H1 (cell line): ENCODE results near the gene NGEF. TPM values are rescaled to one million over a fixed set of nuclear protein-coding genes. Genes with fewer than 3 reads are reported as not detected.

Experiments used
- CTCF ChIA-PET: fragments of 300-600 bp; sonication (Branson Sonifier 250); formaldehyde crosslinking; loops from one replicate; lab custom pipeline; 2021; ENCODE audit not compliant: partially characterized antibody; lab: Charles Lee
- POLR2A ChIA-PET: fragments of 300-600 bp; sonication (Branson Sonifier 250); formaldehyde crosslinking; loops from one replicate; lab custom pipeline; 2021; ENCODE audit warnings: inconsistent platforms; ENCODE audit not compliant: partially characterized antibody; lab: Charles Lee
- DNase-seq, 2 experiments: peaks; one replicate each; pipeline versions ENCODE4 v3.0.0 to v3.0.0-alpha.2; 2010 to 2022; ENCODE audit warnings: low spot score in 2 of 2, low read depth in 1 of 2, mixed read lengths in 1 of 2
- FAIRE-seq: peaks from 2 replicates; lab custom pipeline; 2011; peaks lifted over from hg19 to GRCh38; lab: Jason Lieb, UNC
- H2AFZ ChIP-seq: 2 replicates; pipeline ENCODE4 v1.8.1; 2012; ENCODE audit warnings: low read length, inconsistent platforms
- H2AK5ac ChIP-seq: 2 replicates; pipeline ENCODE4 v1.6.1; 2013; ENCODE audit warnings: low read depth, low read length
- H2BK120ac ChIP-seq: replicated peaks from 2 replicates; pipeline ENCODE3; 2013; ENCODE audit warnings: low read depth, low read length, inconsistent platforms
- H2BK12ac ChIP-seq: 2 replicates; pipeline ENCODE4 v1.6.1; 2013; ENCODE audit warnings: low read depth, low read length
- H2BK15ac ChIP-seq: 2 replicates; pipeline ENCODE4 v1.6.1; 2013; ENCODE audit warnings: low read length
- H2BK20ac ChIP-seq: 2 replicates; pipeline ENCODE4 v1.6.1; 2013; ENCODE audit warnings: low read length
- H2BK5ac ChIP-seq: 2 replicates; pipeline ENCODE4 v1.6.1; 2013; ENCODE audit warnings: low read depth, low read length
- H3K14ac ChIP-seq: 2 replicates; pipeline ENCODE4 v1.6.1; 2013; ENCODE audit warnings: inconsistent platforms; ENCODE audit not compliant: insufficient read length
- H3K18ac ChIP-seq: 2 replicates; pipeline ENCODE4 v1.6.1; 2013; ENCODE audit warnings: low read length; ENCODE audit errors: extremely low read depth
- H3K23ac ChIP-seq: 2 replicates; pipeline ENCODE4 v1.6.1; 2013; ENCODE audit warnings: inconsistent platforms; ENCODE audit not compliant: insufficient read length
- H3K23me2 ChIP-seq: 2 replicates; pipeline ENCODE4 v1.6.1; 2013; ENCODE audit warnings: low read depth, low read length
- H3K27ac ChIP-seq: 2 replicates; pipeline ENCODE4 v1.6.1; 2011; ENCODE audit warnings: low read depth, low read length, inconsistent platforms
- H3K27me3 ChIP-seq, 4 experiments: replicated peaks in 1 of 4; 1 replicate in 1 of 4; 2 replicates in 3 of 4; pipeline versions ENCODE4 v1.6.1 to v1.8.1; 2011 to 2013; ENCODE audit warnings: low read length in 3 of 4, mild to moderate bottlenecking in 3 of 4, inconsistent platforms in 2 of 4, mixed read lengths in 2 of 4, moderate library complexity in 1 of 4; ENCODE audit not compliant: control insufficient read depth in 3 of 4, insufficient read depth in 3 of 4; ENCODE audit errors: extremely low read depth in 1 of 4
- H3K36me3 ChIP-seq, 4 experiments: 2 replicates each; pipeline versions ENCODE4 v1.6.1 to v1.8.1; 2011 to 2013; ENCODE audit warnings: mild to moderate bottlenecking in 4 of 4, low read length in 3 of 4, moderate library complexity in 2 of 4, control low read depth in 1 of 4, inconsistent platforms in 1 of 4; ENCODE audit not compliant: insufficient read depth in 4 of 4, control insufficient read depth in 2 of 4
- H3K4ac ChIP-seq: replicated peaks from 2 replicates; pipeline ENCODE3; 2013; ENCODE audit warnings: low read length, low read depth, mixed read lengths, inconsistent platforms; ENCODE audit not compliant: insufficient read length
- H3K4me1 ChIP-seq, 4 experiments: replicated peaks in 1 of 4; 1 replicate in 1 of 4; 2 replicates in 3 of 4; pipeline versions ENCODE4 v1.6.1 to v1.8.1; 2011 to 2013; ENCODE audit warnings: low read length in 3 of 4, inconsistent platforms in 2 of 4, mixed read lengths in 1 of 4; ENCODE audit not compliant: insufficient read depth in 4 of 4, control insufficient read depth in 3 of 4
- H3K4me2 ChIP-seq, 2 experiments: 2 replicates each; pipeline versions ENCODE4 v1.6.1 to v1.8.1; 2011 to 2013; ENCODE audit warnings: low read depth in 2 of 2, low read length in 2 of 2, control low read depth in 1 of 2, inconsistent platforms in 1 of 2, mild to moderate bottlenecking in 1 of 2; ENCODE audit not compliant: insufficient read depth in 1 of 2
- H3K4me3 ChIP-seq, 4 experiments: fragments of 200-600, 300-600 bp in 1 of 4; sonication (generic), shearing (Covaris generic), sonication (Bioruptor Twin) in 1 of 4; 2 replicates each; pipeline versions ENCODE4 v1.5.1 to v1.8.1; 2011 to 2016; ENCODE audit warnings: low read length in 4 of 4, low read depth in 3 of 4, control low read depth in 2 of 4, inconsistent platforms in 2 of 4, mild to moderate bottlenecking in 2 of 4, mixed read lengths in 1 of 4, moderate library complexity in 1 of 4; ENCODE audit not compliant: insufficient read depth in 2 of 4; ENCODE audit errors: extremely low read depth in 1 of 4
- H3K56ac ChIP-seq: replicated peaks from 2 replicates; pipeline ENCODE3; 2013; ENCODE audit warnings: low read depth, mild to moderate bottlenecking, mixed read lengths, low read length, inconsistent platforms; ENCODE audit not compliant: insufficient read length
- H3K79me1 ChIP-seq: 2 replicates; pipeline ENCODE4 v1.6.1; 2013; ENCODE audit warnings: low read depth, low read length, control low read depth
- H3K79me2 ChIP-seq, 2 experiments: 2 replicates each; pipeline versions ENCODE4 v1.6.1 to v1.8.1; 2012 to 2013; ENCODE audit warnings: low read length in 2 of 2, mild to moderate bottlenecking in 2 of 2, inconsistent platforms in 1 of 2; ENCODE audit not compliant: insufficient read depth in 2 of 2, control insufficient read depth in 1 of 2
- H3K9ac ChIP-seq, 4 experiments: replicated peaks in 1 of 4; 1 replicate in 1 of 4; 2 replicates in 3 of 4; pipeline versions ENCODE4 v1.6.1 to v1.8.1; 2011 to 2013; ENCODE audit warnings: low read depth in 3 of 4, low read length in 3 of 4, control low read depth in 2 of 4, mild to moderate bottlenecking in 2 of 4, moderate library complexity in 2 of 4, inconsistent platforms in 1 of 4; ENCODE audit errors: extremely low read depth in 1 of 4
- H3K9me3 ChIP-seq, 2 experiments: 2 replicates each; pipeline versions ENCODE4 v1.6.1 to v1.8.1; 2012 to 2013; ENCODE audit warnings: mild to moderate bottlenecking in 2 of 2, moderate library complexity in 2 of 2, control low read depth in 1 of 2, inconsistent platforms in 1 of 2, low read depth in 1 of 2, low read length in 1 of 2, mixed read lengths in 1 of 2; ENCODE audit not compliant: insufficient read depth in 2 of 2
- H4K20me1 ChIP-seq, 2 experiments: replicated peaks in 1 of 2; 2 replicates each; pipeline versions ENCODE3 to v1.8.1; 2011 to 2013; ENCODE audit warnings: inconsistent platforms in 2 of 2, low read length in 2 of 2, mild to moderate bottlenecking in 1 of 2; ENCODE audit not compliant: insufficient read depth in 2 of 2, control insufficient read depth in 1 of 2
- H4K5ac ChIP-seq: 2 replicates; pipeline ENCODE4 v1.6.1; 2013; ENCODE audit warnings: low read length, low read depth, mixed read lengths, inconsistent platforms; ENCODE audit not compliant: insufficient read length
- H4K8ac ChIP-seq: 2 replicates; pipeline ENCODE4 v1.8.0; 2013; ENCODE audit warnings: mild to moderate bottlenecking, moderate library complexity, low read length, inconsistent platforms; ENCODE audit not compliant: insufficient read depth; ENCODE audit errors: extremely low read depth
- H4K91ac ChIP-seq: replicated peaks from 2 replicates; pipeline ENCODE3; 2013; ENCODE audit warnings: low read length, mixed read lengths, inconsistent platforms; ENCODE audit not compliant: insufficient read length
- ATF2 ChIP-seq: IDR thresholded peaks from 2 replicates; pipeline ENCODE4 v1.6.1; 2012; ENCODE audit warnings: low read length, inconsistent platforms
- CTCF ChIP-seq, 3 experiments: IDR thresholded peaks; 1 replicate in 2 of 3; 2 replicates in 1 of 3; pipeline versions ENCODE4 v1.5.1 to v1.6.1; 2011; ENCODE audit warnings: low read length in 3 of 3, mild to moderate bottlenecking in 3 of 3, inconsistent platforms in 2 of 3, low read depth in 1 of 3, moderate library complexity in 1 of 3; ENCODE audit not compliant: insufficient read depth in 1 of 3; ENCODE audit errors: control extremely low read depth in 1 of 3
- FOSL1 ChIP-seq: IDR thresholded peaks from 2 replicates; pipeline ENCODE4 v1.6.1; 2011; ENCODE audit warnings: mild to moderate bottlenecking, low read depth, low read length, moderate library complexity; ENCODE audit not compliant: insufficient read depth
- GTF2F1 ChIP-seq: IDR thresholded peaks from 2 replicates; pipeline ENCODE4 v1.6.1; 2012; ENCODE audit warnings: low read depth, low read length, improper control_type of control experiment, borderline replicate concordance
- RNF2 ChIP-seq: fragments of 200-900, 300-1000 bp; sonication (generic); IDR thresholded peaks from 2 replicates; pipeline ENCODE4 v1.7.1; 2016; ENCODE audit warnings: borderline replicate concordance, low read depth, mild to moderate bottlenecking, antibody characterized with exemption, low read length; ENCODE audit not compliant: poor library complexity, severe bottlenecking; ENCODE audit errors: missing control alignments
- WGBS, 2 experiments: shearing (Covaris generic) in 1 of 2; methylation state at CpG; one replicate each; pipeline versions ENCODE4 v1.1.6 to v1.1.7; 2013 to 2015; ENCODE audit warnings: low lambda C conversion rate in 2 of 2, mixed read lengths in 2 of 2, inconsistent platforms in 1 of 2, low coverage in 1 of 2, missing lambda C conversion rate in 1 of 2; ENCODE audit not compliant: insufficient replicate concordance in 2 of 2, insufficient coverage in 1 of 2, insufficient read length in 1 of 2; ENCODE audit errors: extremely low coverage in 1 of 2, missing lambda C conversion rate in 1 of 2; 5-methylcytosine and 5-hydroxymethylcytosine counted together
- polyA plus RNA-seq, 7 experiments: library from polyadenylated mRNA; depleted of rRNA in 3 of 7; stranded (reverse) in 5 of 7; unstranded in 2 of 7; fragments of >200 nt in 5 of 7; fragments of 200-250 nt in 2 of 7; gene quantifications; 1 replicate in 5 of 7; 2 replicates in 1 of 7; 4 replicates in 1 of 7; pipeline versions ENCODE4 v1.2.1 to v1.2.3, GENCODE V29; 2011 to 2013; ENCODE audit warnings: missing spikeins in 2 of 7, mixed read lengths in 2 of 7
- total RNA-seq: library from RNA; stranded (reverse); fragmentation: NEBNext Ultra II Directional; extraction: Animal tissue kit (Norgen Biotek cat#: 25700); gene quantifications from 2 replicates; pipeline ENCODE4 v1.2.1, GENCODE V29; 2021

Gene NGEF
- total and polyA plus RNA-seq, 2 of the 8 experiments (the other 6 are each of a cell fraction or from before 2014, with no cell fraction given), result 2.7 to 3.2 TPM

GRCh38 chr2:232994446-232994845 is 18.6 kb downstream of the NGEF start:
- no peak overlapping the region for H2AK5ac ChIP-seq
- no peaks in the 10 kb centered on the region for H3K79me1 ChIP-seq
- H3K14ac ChIP-seq, result no peak overlapping the region
- ChIA-PET CTCF (interaction anchor here (0.7 to 1.1 kb wide), 3 partner anchors 12 to 144 kb away, joined by 3 read pairs; no protein-coding TSS in a partner anchor), POLR2A (interaction anchor here (0.5 to 0.6 kb wide), 2 partner anchors 278 to 349 kb away, joined by 3 to 4 read pairs; no protein-coding TSS in a partner anchor)
- no peak overlapping the region for H3K4me3 ChIP-seq
- no peaks in the 10 kb centered on the region for H3K79me2 ChIP-seq
- H3K27me3 ChIP-seq, result no peaks in the 10 kb centered on the region; a peak in 1 of 7 replicates
- no peak overlapping the region for H3K18ac ChIP-seq
- no peak overlapping the region for H2AFZ ChIP-seq
- H2BK20ac ChIP-seq, result no peak overlapping the region
- H3K56ac ChIP-seq, result no peak overlapping the region
- no peak overlapping the region for H3K4me2 ChIP-seq
- DNase-seq (no peak), FAIRE-seq (no peak)
- no peaks in the 10 kb centered on the region for H3K9me3 ChIP-seq
- H3K9ac ChIP-seq, result no peak overlapping the region
- no peak overlapping the region for H3K4ac ChIP-seq
- H3K23ac ChIP-seq, result no peak overlapping the region
- H4K91ac ChIP-seq, result no peak overlapping the region
- no peaks in the 10 kb centered on the region for H3K23me2 ChIP-seq
- H4K20me1 ChIP-seq, result no peaks in the 10 kb centered on the region
- H4K5ac ChIP-seq, result no peak overlapping the region
- no peak overlapping the region for H3K27ac ChIP-seq
- TF ChIP-seq RNF2, result no peak
- TF ChIP-seq CTCF (IDR thresholded peaks at IDR 0.05; ENCODE audit: control extremely low read depth in 1 of 3, insufficient read depth in 1 of 3, low read depth in 1 of 3, low read length in 3 of 3), result no peak
- TF ChIP-seq ATF2, result no peak
- TF ChIP-seq GTF2F1, result no peak
- TF ChIP-seq FOSL1, result no peak
- TF ChIP-seq, all 59 proteins: peak for 0
- H3K4me1 ChIP-seq, result no peaks in the 10 kb centered on the region; a peak in 1 of 7 replicates
- no peak overlapping the region for H2BK5ac ChIP-seq
- H3K36me3 ChIP-seq, result no peaks in the 10 kb centered on the region
- H4K8ac ChIP-seq, result no peak overlapping the region
- no peak overlapping the region for H2BK15ac ChIP-seq
- no peak overlapping the region for H2BK12ac ChIP-seq
- 94% methylated on average over 5 of the region's 5 CpGs; no CpG with 5 or more reads in 1 of the 2 experiments for WGBS, 2 experiments
- no peak overlapping the region for H2BK120ac ChIP-seq
